Neural progenitor cell (in vitro differentiated cells): ENCODE results near the gene VPS16.
"Not testable (repeated sequence)": the region's sequence is repeated elsewhere in the genome, so short reads cannot be mapped to it uniquely, and the experiment has no call there.

Experiments used
- CTCF ChIP-seq: fragments of 200-600 bp; sonication (generic); IDR thresholded peaks from 2 replicates; pipeline ENCODE4 v1.5.1; 2017; ENCODE audit warnings: antibody characterized with exemption, mild to moderate bottlenecking
- EZH2 ChIP-seq: fragments of 200-600 bp; sonication (generic); IDR thresholded peaks from 2 replicates; pipeline ENCODE4 v1.6.1; 2017; ENCODE audit warnings: antibody characterized with exemption, mild to moderate bottlenecking, moderate library complexity
- EZH2phosphoT487 ChIP-seq: fragments of 200-600 bp; sonication (generic); IDR thresholded peaks from 2 replicates; pipeline ENCODE4 v1.6.1; 2017; ENCODE audit warnings: antibody characterized with exemption

DNA sequence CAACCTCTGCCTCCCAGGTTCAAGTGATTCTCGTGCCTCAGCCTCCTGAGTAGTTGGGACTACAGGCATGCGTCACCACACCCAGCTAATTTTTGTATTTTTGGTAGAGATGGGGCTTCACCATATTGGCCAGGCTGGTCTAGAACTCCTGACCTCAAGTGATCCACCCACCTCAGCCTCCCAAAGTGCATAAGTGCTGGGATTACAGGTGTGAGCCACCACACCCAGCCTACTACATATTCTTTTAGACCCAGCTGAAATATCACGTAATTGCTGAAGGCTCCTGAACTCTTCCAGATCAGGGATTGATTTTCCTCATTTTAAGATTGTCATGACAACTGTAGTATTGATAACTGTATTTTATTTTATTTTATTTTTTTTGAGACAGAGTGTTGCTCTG is 54.6 kb downstream of the VPS16 start:
- TF ChIP-seq CTCF, EZH2phosphoT487, EZH2: not testable (repeated sequence)
